Measurements from ENCODE around the gene UGT3A1.

DNA sequence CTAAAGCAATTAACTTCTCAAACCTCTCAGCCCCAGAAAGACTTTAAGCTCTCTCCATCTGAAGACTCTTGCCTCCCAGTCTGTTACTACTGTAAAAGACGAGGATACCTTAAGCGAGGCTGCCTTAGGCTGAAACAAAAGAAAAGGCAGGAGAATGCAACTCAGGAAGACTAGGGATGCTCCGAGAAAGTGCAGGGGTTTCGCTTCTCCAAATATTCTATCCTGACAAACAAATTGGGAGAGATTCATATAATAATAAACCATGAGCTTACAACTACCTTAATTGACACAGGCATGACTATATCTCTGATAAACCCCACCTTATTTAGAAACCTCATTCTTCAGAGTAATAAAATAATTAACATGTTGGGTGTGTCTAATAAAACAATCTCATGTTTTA is 4.9 kb upstream of the UGT3A1 start:
- TF ChIP-seq CTCF (IDR thresholded peaks at IDR 0.05) (no peak), EZH2 (IDR thresholded peaks at IDR 0.05) (no peak)
